H1 (cell line): ENCODE measurements around the gene SPTB. TPM values are rescaled to one million over a fixed set of nuclear protein-coding genes. Genes with fewer than 3 reads are reported as not detected.

Experiments used
- CTCF ChIA-PET: fragments of 300-600 bp; sonication (Branson Sonifier 250); formaldehyde crosslinking; loops from one replicate; lab custom pipeline; 2021; ENCODE audit not compliant: partially characterized antibody; lab: Charles Lee
- POLR2A ChIA-PET: fragments of 300-600 bp; sonication (Branson Sonifier 250); formaldehyde crosslinking; loops from one replicate; lab custom pipeline; 2021; ENCODE audit warnings: inconsistent platforms; ENCODE audit not compliant: partially characterized antibody; lab: Charles Lee
- DNase-seq, 2 experiments: peaks; one replicate each; pipeline versions ENCODE4 v3.0.0 to v3.0.0-alpha.2; 2010 to 2022; ENCODE audit warnings: low spot score in 2 of 2, low read depth in 1 of 2, mixed read lengths in 1 of 2
- FAIRE-seq: peaks from 2 replicates; lab custom pipeline; 2011; peaks lifted over from hg19 to GRCh38; lab: Jason Lieb, UNC
- H2AFZ ChIP-seq: 2 replicates; pipeline ENCODE4 v1.8.1; 2012; ENCODE audit warnings: low read length, inconsistent platforms
- H2AK5ac ChIP-seq: 2 replicates; pipeline ENCODE4 v1.6.1; 2013; ENCODE audit warnings: low read depth, low read length
- H2BK120ac ChIP-seq: replicated peaks from 2 replicates; pipeline ENCODE3; 2013; ENCODE audit warnings: low read depth, low read length, inconsistent platforms
- H2BK12ac ChIP-seq: 2 replicates; pipeline ENCODE4 v1.6.1; 2013; ENCODE audit warnings: low read depth, low read length
- H2BK15ac ChIP-seq: 2 replicates; pipeline ENCODE4 v1.6.1; 2013; ENCODE audit warnings: low read length
- H2BK20ac ChIP-seq: 2 replicates; pipeline ENCODE4 v1.6.1; 2013; ENCODE audit warnings: low read length
- H2BK5ac ChIP-seq: 2 replicates; pipeline ENCODE4 v1.6.1; 2013; ENCODE audit warnings: low read depth, low read length
- H3K14ac ChIP-seq: 2 replicates; pipeline ENCODE4 v1.6.1; 2013; ENCODE audit warnings: inconsistent platforms; ENCODE audit not compliant: insufficient read length
- H3K18ac ChIP-seq: 2 replicates; pipeline ENCODE4 v1.6.1; 2013; ENCODE audit warnings: low read length; ENCODE audit errors: extremely low read depth
- H3K23ac ChIP-seq: 2 replicates; pipeline ENCODE4 v1.6.1; 2013; ENCODE audit warnings: inconsistent platforms; ENCODE audit not compliant: insufficient read length
- H3K23me2 ChIP-seq: 2 replicates; pipeline ENCODE4 v1.6.1; 2013; ENCODE audit warnings: low read depth, low read length
- H3K27ac ChIP-seq: 2 replicates; pipeline ENCODE4 v1.6.1; 2011; ENCODE audit warnings: low read depth, low read length, inconsistent platforms
- H3K27me3 ChIP-seq, 4 experiments: replicated peaks in 1 of 4; 1 replicate in 1 of 4; 2 replicates in 3 of 4; pipeline versions ENCODE4 v1.6.1 to v1.8.1; 2011 to 2013; ENCODE audit warnings: low read length in 3 of 4, mild to moderate bottlenecking in 3 of 4, inconsistent platforms in 2 of 4, mixed read lengths in 2 of 4, moderate library complexity in 1 of 4; ENCODE audit not compliant: control insufficient read depth in 3 of 4, insufficient read depth in 3 of 4; ENCODE audit errors: extremely low read depth in 1 of 4
- H3K36me3 ChIP-seq, 4 experiments: 2 replicates each; pipeline versions ENCODE4 v1.6.1 to v1.8.1; 2011 to 2013; ENCODE audit warnings: mild to moderate bottlenecking in 4 of 4, low read length in 3 of 4, moderate library complexity in 2 of 4, control low read depth in 1 of 4, inconsistent platforms in 1 of 4; ENCODE audit not compliant: insufficient read depth in 4 of 4, control insufficient read depth in 2 of 4
- H3K4ac ChIP-seq: replicated peaks from 2 replicates; pipeline ENCODE3; 2013; ENCODE audit warnings: low read length, low read depth, mixed read lengths, inconsistent platforms; ENCODE audit not compliant: insufficient read length
- H3K4me1 ChIP-seq, 4 experiments: replicated peaks in 1 of 4; 1 replicate in 1 of 4; 2 replicates in 3 of 4; pipeline versions ENCODE4 v1.6.1 to v1.8.1; 2011 to 2013; ENCODE audit warnings: low read length in 3 of 4, inconsistent platforms in 2 of 4, mixed read lengths in 1 of 4; ENCODE audit not compliant: insufficient read depth in 4 of 4, control insufficient read depth in 3 of 4
- H3K4me2 ChIP-seq, 2 experiments: 2 replicates each; pipeline versions ENCODE4 v1.6.1 to v1.8.1; 2011 to 2013; ENCODE audit warnings: low read depth in 2 of 2, low read length in 2 of 2, control low read depth in 1 of 2, inconsistent platforms in 1 of 2, mild to moderate bottlenecking in 1 of 2; ENCODE audit not compliant: insufficient read depth in 1 of 2
- H3K4me3 ChIP-seq, 4 experiments: fragments of 200-600, 300-600 bp in 1 of 4; sonication (generic), shearing (Covaris generic), sonication (Bioruptor Twin) in 1 of 4; 2 replicates each; pipeline versions ENCODE4 v1.5.1 to v1.8.1; 2011 to 2016; ENCODE audit warnings: low read length in 4 of 4, low read depth in 3 of 4, control low read depth in 2 of 4, inconsistent platforms in 2 of 4, mild to moderate bottlenecking in 2 of 4, mixed read lengths in 1 of 4, moderate library complexity in 1 of 4; ENCODE audit not compliant: insufficient read depth in 2 of 4; ENCODE audit errors: extremely low read depth in 1 of 4
- H3K56ac ChIP-seq: replicated peaks from 2 replicates; pipeline ENCODE3; 2013; ENCODE audit warnings: low read depth, mild to moderate bottlenecking, mixed read lengths, low read length, inconsistent platforms; ENCODE audit not compliant: insufficient read length
- H3K79me1 ChIP-seq: 2 replicates; pipeline ENCODE4 v1.6.1; 2013; ENCODE audit warnings: low read depth, low read length, control low read depth
- H3K79me2 ChIP-seq, 2 experiments: 2 replicates each; pipeline versions ENCODE4 v1.6.1 to v1.8.1; 2012 to 2013; ENCODE audit warnings: low read length in 2 of 2, mild to moderate bottlenecking in 2 of 2, inconsistent platforms in 1 of 2; ENCODE audit not compliant: insufficient read depth in 2 of 2, control insufficient read depth in 1 of 2
- H3K9ac ChIP-seq, 4 experiments: replicated peaks in 1 of 4; 1 replicate in 1 of 4; 2 replicates in 3 of 4; pipeline versions ENCODE4 v1.6.1 to v1.8.1; 2011 to 2013; ENCODE audit warnings: low read depth in 3 of 4, low read length in 3 of 4, control low read depth in 2 of 4, mild to moderate bottlenecking in 2 of 4, moderate library complexity in 2 of 4, inconsistent platforms in 1 of 4; ENCODE audit errors: extremely low read depth in 1 of 4
- H3K9me3 ChIP-seq, 2 experiments: 2 replicates each; pipeline versions ENCODE4 v1.6.1 to v1.8.1; 2012 to 2013; ENCODE audit warnings: mild to moderate bottlenecking in 2 of 2, moderate library complexity in 2 of 2, control low read depth in 1 of 2, inconsistent platforms in 1 of 2, low read depth in 1 of 2, low read length in 1 of 2, mixed read lengths in 1 of 2; ENCODE audit not compliant: insufficient read depth in 2 of 2
- H4K20me1 ChIP-seq, 2 experiments: replicated peaks in 1 of 2; 2 replicates each; pipeline versions ENCODE3 to v1.8.1; 2011 to 2013; ENCODE audit warnings: inconsistent platforms in 2 of 2, low read length in 2 of 2, mild to moderate bottlenecking in 1 of 2; ENCODE audit not compliant: insufficient read depth in 2 of 2, control insufficient read depth in 1 of 2
- H4K5ac ChIP-seq: 2 replicates; pipeline ENCODE4 v1.6.1; 2013; ENCODE audit warnings: low read length, low read depth, mixed read lengths, inconsistent platforms; ENCODE audit not compliant: insufficient read length
- H4K8ac ChIP-seq: 2 replicates; pipeline ENCODE4 v1.8.0; 2013; ENCODE audit warnings: mild to moderate bottlenecking, moderate library complexity, low read length, inconsistent platforms; ENCODE audit not compliant: insufficient read depth; ENCODE audit errors: extremely low read depth
- H4K91ac ChIP-seq: replicated peaks from 2 replicates; pipeline ENCODE3; 2013; ENCODE audit warnings: low read length, mixed read lengths, inconsistent platforms; ENCODE audit not compliant: insufficient read length
- TBP ChIP-seq: IDR thresholded peaks from 2 replicates; pipeline ENCODE4 v1.6.1; 2011; ENCODE audit warnings: low read depth, low read length, improper control_type of control experiment
- WGBS, 2 experiments: shearing (Covaris generic) in 1 of 2; methylation state at CpG; one replicate each; pipeline versions ENCODE4 v1.1.6 to v1.1.7; 2013 to 2015; ENCODE audit warnings: low lambda C conversion rate in 2 of 2, mixed read lengths in 2 of 2, inconsistent platforms in 1 of 2, low coverage in 1 of 2, missing lambda C conversion rate in 1 of 2; ENCODE audit not compliant: insufficient replicate concordance in 2 of 2, insufficient coverage in 1 of 2, insufficient read length in 1 of 2; ENCODE audit errors: extremely low coverage in 1 of 2, missing lambda C conversion rate in 1 of 2; 5-methylcytosine and 5-hydroxymethylcytosine counted together
- polyA plus RNA-seq, 7 experiments: library from polyadenylated mRNA; depleted of rRNA in 3 of 7; stranded (reverse) in 5 of 7; unstranded in 2 of 7; fragments of >200 nt in 5 of 7; fragments of 200-250 nt in 2 of 7; gene quantifications; 1 replicate in 5 of 7; 2 replicates in 1 of 7; 4 replicates in 1 of 7; pipeline versions ENCODE4 v1.2.1 to v1.2.3, GENCODE V29; 2011 to 2013; ENCODE audit warnings: missing spikeins in 2 of 7, mixed read lengths in 2 of 7
- total RNA-seq: library from RNA; stranded (reverse); fragmentation: NEBNext Ultra II Directional; extraction: Animal tissue kit (Norgen Biotek cat#: 25700); gene quantifications from 2 replicates; pipeline ENCODE4 v1.2.1, GENCODE V29; 2021

Gene SPTB
- total and polyA plus RNA-seq, 2 of the 8 experiments (the other 6 are each of a cell fraction or from before 2014, with no cell fraction given), result 0.30 to 2.4 TPM

- Histone ChIP-seq H3K79me2 (no peaks in the 10 kb centered on the region), H4K91ac (no peak overlapping the region), H3K4me1 (peaks cover 1 to 13% (median 5%) of the 10 kb centered on the region in 4 experiments; a peak in 4 of 7 replicates), H3K27me3 (no peaks in the 10 kb centered on the region), H2BK12ac (no peak overlapping the region), H3K36me3 (no peaks in the 10 kb centered on the region), H2BK5ac (no peak overlapping the region), H3K56ac (no peak overlapping the region), H2BK15ac (no peak overlapping the region), H2BK120ac (no peak overlapping the region), H3K14ac (no peak overlapping the region), H3K23me2 (no peaks in the 10 kb centered on the region), H3K9ac (no peak overlapping the region), H2AFZ (no peak overlapping the region), H3K4me2 (no peak overlapping the region), H3K23ac (no peak overlapping the region), H4K8ac (no peak overlapping the region), H3K27ac (no peak overlapping the region), H3K18ac (no peak overlapping the region), H3K9me3 (no peaks in the 10 kb centered on the region), H2AK5ac (no peak overlapping the region), H4K20me1 (no peaks in the 10 kb centered on the region), H3K79me1 (no peaks in the 10 kb centered on the region), H3K4me3 (no peak overlapping the region), H4K5ac (no peak overlapping the region), H2BK20ac (no peak overlapping the region), H3K4ac (no peak overlapping the region)
- FAIRE-seq (no peak), DNase-seq (no peak)
- no peak for TF ChIP-seq TBP
- 87% methylated on average over 4 of the region's 4 CpGs; no CpG with 5 or more reads in 1 of the 2 experiments for WGBS, 2 experiments
- ChIA-PET POLR2A (interaction anchor here (0.5 to 1.3 kb wide), 2 partner anchors 13 to 22 kb away, joined by 3 read pairs; no protein-coding TSS in a partner anchor), CTCF (interaction anchor here (0.7 to 5.3 kb wide), 14 partner anchors 11 to 107 kb away, joined by 3 to 39 read pairs (median 6); no protein-coding TSS in a partner anchor)
These were observed 33.4 kb downstream of the SPTB start for GRCh38 chr14:64846319-64846718.
